Hindlimb muscle (tissue), 1 donor: ENCODE measurements around the gene TMEM30A. TPM values are rescaled to one million over a fixed set of nuclear protein-coding genes. Genes with fewer than 3 reads are reported as not detected.

Experiments
- DNase-seq: peaks from one replicate; pipeline ENCODE4 v3.0.0-alpha.2; 2013
- polyA plus RNA-seq: library from polyadenylated mRNA; unstranded; fragments of 120-200 nt; gene quantifications from one replicate; pipeline ENCODE4 v1.2.1, GENCODE V29; 2013; ENCODE audit not compliant: insufficient read length

Gene TMEM30A
- polyA plus RNA-seq = 51.5 TPM

- peak; percentile 98 for DNase-seq
Measured at GRCh38 chr6:75284632-75285282, at the start of gene TMEM30A. TMEM30A (minus strand) TSS chr6:75284792; CDS start chr6:75284638, 154 bp downstream.

DNA sequence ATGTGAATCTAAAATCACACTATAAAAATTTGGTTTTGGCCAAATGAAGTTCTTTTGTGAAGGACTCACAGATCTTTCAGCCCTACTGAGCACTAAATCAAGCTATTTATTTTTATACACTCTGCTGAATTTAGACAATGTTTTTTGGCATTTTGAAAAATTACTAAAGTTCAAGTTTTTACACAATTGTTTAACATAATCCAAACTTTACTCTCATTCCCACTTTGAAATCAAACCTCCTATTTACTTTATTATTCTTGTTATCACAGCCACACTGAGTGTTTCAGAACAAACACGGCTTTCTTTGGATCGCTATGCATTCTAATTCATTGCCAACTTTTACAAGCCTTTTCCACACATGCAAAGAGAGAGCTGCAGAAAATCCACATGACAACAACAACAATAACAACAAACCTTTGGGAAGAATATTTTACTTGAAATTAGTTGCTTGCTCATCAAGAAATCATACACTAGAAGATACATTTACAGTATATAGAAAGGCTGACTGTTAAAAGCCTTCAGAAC, 49.1 kb upstream of the TMEM30A start:
- no peak for DNase-seq

GRCh38 chr6:75331151-75331550, 46.6 kb upstream of the TMEM30A start:
- no peak for DNase-seq

GRCh38 chr6:75329703-75330102, 45.1 kb upstream of the TMEM30A start:
- no peak for DNase-seq

DNA sequence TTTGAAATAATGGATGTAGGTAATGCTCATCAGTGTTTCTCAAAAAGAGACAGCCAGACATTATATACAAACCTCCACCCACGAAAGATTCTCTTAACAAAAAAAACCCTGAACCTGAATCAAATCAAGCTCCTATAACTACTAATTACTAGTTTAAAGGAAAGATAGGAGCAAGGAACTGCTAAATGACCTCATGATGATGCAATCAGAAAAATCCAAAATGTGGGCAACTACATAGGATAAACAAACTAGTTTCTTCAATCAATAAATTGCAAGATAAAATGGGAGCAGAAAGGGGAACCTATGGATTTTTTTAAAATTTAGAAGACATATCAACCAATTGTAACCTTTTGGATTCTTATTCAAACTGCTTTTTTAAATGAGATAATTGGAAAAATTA, 43.2 kb upstream of the TMEM30A start:
- DNase-seq = no peak

GRCh38 chr6:75326557-75327258, 42.1 kb upstream of the TMEM30A start:
- DNase-seq = no peak

DNA sequence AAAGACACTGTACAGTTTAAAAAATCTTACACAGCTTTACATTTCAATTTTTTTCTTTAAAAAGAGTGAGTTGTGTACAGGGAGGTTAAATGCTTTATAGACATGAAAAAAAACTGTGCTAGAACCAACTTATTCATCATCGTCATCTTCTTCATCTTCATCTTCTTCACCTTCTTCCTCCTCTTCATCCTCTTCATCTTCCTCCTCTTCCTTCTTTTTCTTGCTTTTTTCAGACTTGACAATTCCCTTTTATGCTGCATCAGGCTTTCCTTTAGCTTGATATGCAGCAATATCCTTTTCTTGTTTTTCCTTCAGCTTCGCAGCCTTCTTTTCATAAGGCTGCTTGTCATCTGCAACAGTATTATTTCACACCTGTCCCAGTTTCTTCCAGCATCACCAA, 34.3 kb upstream of the TMEM30A start:
- no peak for DNase-seq

DNA sequence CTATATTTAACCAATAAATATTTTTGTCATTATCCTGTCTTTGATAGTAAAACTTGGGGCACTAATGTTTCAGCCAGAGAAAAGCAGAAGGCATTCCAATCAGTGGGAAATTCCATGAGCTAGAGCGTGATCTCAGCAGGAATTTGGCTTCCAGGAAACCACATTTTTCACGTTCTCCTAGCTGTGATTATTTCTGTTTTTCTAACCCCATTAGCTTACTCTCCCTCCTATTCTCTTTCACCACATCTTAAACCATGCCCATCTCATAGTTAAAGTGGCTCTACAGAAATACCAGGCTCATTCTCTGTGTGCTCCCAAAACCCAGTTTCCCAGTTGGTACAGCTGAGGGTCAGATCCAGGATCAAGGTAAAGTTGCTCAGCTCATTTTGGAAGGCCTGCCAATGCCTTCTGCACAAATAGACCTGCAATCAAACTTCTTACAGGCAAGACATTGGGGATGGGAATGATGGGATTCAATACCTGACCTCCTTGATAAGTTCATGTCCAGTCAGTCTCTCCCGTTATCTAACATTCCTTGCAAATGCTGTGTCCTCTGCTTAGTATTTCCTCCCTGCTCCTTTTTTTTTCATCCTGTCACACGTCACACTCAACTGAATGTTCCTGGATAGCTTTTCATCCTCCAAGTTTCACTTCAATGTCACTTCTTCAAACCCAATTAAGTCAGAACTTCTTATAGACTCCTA, 33.1 kb upstream of the TMEM30A start:
- DNase-seq = no peak

GRCh38 chr6:75315978-75316377, 31.4 kb upstream of the TMEM30A start:
- no peak for DNase-seq

GRCh38 chr6:75308250-75308988, 23.8 kb upstream of the TMEM30A start:
- no peak for DNase-seq

DNA sequence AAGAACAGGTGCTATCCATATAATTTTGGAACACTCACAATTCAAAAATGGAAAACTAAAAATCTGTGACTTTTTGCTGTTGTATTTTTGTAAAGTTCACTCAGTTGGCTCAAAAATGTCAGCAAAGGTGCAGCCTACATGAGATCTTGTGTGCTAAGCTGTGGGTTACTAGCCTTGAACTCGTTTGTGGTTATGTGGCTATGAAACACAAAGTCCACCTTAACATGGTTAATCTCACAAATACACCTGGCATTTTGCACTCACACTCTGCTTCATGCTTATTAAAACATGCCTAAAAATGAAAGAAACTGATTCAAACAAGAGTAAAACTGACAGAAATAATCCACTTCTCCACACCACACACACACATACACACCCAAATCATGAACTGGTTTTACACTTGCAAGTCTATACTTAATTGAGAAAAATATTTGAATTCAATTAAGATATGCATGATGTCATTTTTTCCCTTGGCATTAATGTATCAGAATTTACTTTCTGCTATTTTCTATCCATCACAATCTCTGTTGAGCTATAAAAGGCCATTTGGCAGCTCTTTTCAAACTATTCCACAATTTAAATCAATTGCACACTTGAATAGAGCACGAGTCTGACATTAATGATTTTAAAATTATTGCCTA, 22.9 kb upstream of the TMEM30A start:
- DNase-seq = no peak

- DNase-seq = no peak
Measured at GRCh38 chr6:75306064-75306463, 21.5 kb upstream of the TMEM30A start.

- no peak for DNase-seq
Measured at GRCh38 chr6:75305573-75305972, 21.0 kb upstream of the TMEM30A start.

- DNase-seq = no peak
Measured at GRCh38 chr6:75302280-75302679, 17.7 kb upstream of the TMEM30A start.

- no peak for DNase-seq
Measured at GRCh38 chr6:75301537-75301936, 16.9 kb upstream of the TMEM30A start.

GRCh38 chr6:75301088-75301487, 16.5 kb upstream of the TMEM30A start:
- no peak for DNase-seq

- no peak for DNase-seq
Measured at GRCh38 chr6:75300531-75300855, 15.9 kb upstream of the TMEM30A start.

- peak; percentile 63 for DNase-seq
Measured at GRCh38 chr6:75299801-75300530, 15.4 kb upstream of the TMEM30A start.

GRCh38 chr6:75296811-75297779, 12.5 kb upstream of the TMEM30A start:
- peak; percentile 61 for DNase-seq

- no peak for DNase-seq
Measured at GRCh38 chr6:75292555-75292954, 8.0 kb upstream of the TMEM30A start.
